ENCODE results near the gene NT5DC4.

NT5DC4 gene

GRCh38 chr2:112784199-112785189, 63.7 kb downstream of the NT5DC4 start, which contains the start of gene IL1A:
TSS of gene IL1A (minus strand) at chr2:112784493. CDS start at chr2:112783770, 723 bp downstream.
- DNase-seq (ENCODE audit: low read depth in 3 of 3) = no peak

DNA sequence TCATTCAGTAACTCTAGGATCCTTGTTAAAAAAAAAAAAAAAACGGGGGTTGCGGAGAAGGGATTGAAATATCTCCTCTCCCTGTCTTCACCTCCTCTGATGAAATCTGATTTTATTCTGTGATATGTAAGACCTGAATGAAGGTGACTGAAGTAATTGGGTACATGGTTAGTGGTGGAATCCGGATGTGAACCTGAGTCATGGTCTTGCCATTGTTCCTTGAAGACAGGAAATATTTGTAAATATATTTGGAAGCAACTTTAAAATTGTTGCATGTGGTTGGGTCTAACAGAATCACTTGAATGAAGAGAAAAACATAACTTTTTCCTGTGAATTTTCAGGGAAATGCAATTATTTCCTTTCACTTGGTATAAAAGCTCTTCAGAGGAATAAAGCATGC, 66.5 kb downstream of the NT5DC4 start:
- no peak for DNase-seq (ENCODE audit: low read depth in 3 of 3)

DNA sequence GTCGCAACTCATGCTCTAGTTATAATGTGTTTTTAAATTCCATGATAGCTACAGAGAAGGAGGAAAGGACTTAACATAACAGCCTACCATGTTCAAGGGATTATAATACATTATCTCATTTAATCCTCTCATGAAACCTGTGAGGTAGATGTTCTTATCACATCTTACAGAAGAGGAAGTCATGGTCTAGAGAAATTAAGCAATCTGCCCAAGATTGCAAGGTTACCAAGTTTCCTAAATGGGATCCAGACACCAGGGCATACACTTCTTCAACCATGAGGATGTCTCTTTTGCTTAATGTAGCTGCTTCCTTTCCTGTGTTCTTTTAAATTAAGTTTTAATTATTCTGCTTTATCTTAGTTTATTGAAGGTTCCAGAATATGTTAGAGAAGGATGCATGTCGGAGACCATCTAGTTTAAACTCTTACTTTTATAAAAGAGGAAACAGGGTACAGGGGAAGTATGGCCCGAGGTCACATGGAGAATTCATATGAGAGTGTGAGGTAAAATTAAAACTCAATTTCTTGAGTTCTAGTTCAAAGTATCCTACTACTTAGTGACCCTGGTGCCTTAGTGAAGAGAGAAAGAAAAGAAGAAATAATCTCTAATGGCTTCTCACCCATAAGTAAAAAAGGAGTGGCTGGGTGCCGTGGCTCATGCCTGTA, 67.0 kb downstream of the NT5DC4 start:
- no peak for DNase-seq (ENCODE audit: low read depth in 3 of 3)

- DNase-seq (ENCODE audit: low read depth in 3 of 3) = no peak
Measured at GRCh38 chr2:112788653-112789052, 67.8 kb downstream of the NT5DC4 start.
